ENCODE results near the gene FAM221B. TPM values are rescaled to one million over a fixed set of nuclear protein-coding genes. Genes with fewer than 3 reads are reported as not detected.

The FAM221B gene
- total RNA-seq, 1 donor from 2014 or later: not detected

DNA sequence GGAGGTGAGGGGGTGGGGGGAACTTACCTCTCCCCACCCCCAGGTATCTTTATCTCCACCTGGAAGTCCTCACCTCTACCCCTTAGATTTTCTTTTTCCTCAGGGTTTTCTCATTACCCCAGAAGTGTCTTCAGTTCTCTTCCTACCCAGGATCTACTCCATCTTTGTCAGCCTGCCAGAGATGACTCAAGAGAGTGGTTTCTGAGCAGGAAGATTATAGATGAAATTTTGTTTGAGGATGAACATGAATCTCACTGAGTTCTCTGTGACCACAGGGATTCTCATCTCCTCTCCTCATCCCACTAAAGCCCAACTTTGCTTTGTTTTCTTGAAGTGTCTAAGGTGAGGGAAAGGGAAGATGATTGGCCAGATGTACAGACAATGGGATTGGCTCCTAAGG lies 8.5 kb downstream of the FAM221B start:
- DNase-seq (ENCODE audit: low spot score): no peak

DNA sequence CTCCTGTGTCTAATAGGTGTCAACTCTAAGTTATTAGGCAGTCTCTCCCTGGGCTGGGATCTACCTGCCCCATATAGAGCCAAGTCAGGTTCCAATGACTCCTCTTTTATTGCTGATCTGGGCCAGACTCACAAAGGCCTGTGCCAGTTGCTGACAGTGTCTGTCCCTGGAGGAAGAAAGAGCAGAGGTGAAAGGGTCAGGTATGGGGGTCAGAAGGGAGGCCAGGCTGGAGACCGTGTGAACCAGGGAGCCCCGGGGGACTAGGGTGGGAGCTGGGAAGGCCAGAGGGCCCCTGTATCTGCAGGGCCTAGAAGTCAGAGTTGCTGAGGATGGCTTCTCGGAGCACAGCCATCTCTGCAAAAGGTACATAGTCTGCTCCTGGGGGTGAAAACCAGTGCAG lies 10.2 kb downstream of the FAM221B start:
- DNase-seq (ENCODE audit: low spot score): peak; percentile 51

DNA sequence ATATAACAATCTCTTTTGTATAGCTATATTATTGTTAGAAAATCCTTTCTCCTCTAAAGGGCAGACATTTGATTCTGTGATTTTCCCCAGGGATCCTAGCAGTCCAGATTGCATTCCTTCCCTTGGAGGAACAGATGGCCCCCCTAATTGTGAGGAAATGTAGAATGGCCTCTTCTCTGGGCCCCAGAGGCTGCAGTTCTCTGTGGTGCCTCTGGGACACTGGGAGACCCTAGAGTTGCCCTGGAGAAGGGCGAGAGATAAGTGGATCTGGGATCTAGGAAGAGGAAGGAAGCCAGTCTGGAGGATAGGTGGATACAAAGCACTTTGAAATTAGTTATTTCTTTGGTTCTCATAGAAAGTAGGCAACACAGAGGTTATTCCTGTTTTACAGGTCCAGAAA lies 11.8 kb downstream of the FAM221B start:
- no peak for DNase-seq (ENCODE audit: low spot score)

DNA sequence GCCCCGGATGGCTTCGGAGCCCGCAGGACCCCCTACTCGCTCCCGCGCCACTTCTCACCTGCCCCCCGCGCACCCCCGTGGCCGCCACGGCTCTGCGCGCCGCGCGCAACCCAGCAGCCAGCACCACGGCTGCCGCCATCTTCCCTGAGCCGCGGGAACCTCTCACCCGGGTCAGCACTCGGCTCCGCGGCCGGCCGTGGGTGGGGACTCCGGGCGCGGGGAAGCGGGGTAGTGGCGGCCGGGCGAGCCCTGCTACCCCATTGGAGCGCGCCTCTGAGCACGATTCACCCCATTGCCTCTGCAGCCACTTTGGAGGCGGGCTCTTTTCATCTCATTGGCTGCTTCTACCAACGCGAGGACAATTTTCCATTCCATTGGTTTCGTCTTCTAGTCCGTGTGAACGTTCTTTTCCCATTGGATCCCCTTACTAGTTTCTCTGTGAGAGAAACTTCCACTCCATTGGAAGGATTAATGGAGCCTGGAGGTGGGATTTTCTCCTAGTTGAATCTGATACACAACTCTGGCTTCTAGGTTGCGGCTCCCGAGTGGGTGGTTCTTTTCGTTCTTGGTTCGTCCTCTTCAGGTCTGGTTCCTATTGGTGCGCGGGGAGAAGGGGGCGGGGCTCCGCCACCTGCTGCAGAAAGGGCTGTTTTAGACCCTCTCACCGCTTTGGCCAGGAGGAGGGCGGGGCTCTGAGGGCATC lies 13.5 kb downstream of the FAM221B start, which contains the start of gene HINT2:
TSS of gene HINT2 (minus strand) at position 202 of the 703 bp plus-strand sequence. CDS start at position 139, 63 bp downstream.
- peak; percentile 97 for DNase-seq (ENCODE audit: low spot score)

DNA sequence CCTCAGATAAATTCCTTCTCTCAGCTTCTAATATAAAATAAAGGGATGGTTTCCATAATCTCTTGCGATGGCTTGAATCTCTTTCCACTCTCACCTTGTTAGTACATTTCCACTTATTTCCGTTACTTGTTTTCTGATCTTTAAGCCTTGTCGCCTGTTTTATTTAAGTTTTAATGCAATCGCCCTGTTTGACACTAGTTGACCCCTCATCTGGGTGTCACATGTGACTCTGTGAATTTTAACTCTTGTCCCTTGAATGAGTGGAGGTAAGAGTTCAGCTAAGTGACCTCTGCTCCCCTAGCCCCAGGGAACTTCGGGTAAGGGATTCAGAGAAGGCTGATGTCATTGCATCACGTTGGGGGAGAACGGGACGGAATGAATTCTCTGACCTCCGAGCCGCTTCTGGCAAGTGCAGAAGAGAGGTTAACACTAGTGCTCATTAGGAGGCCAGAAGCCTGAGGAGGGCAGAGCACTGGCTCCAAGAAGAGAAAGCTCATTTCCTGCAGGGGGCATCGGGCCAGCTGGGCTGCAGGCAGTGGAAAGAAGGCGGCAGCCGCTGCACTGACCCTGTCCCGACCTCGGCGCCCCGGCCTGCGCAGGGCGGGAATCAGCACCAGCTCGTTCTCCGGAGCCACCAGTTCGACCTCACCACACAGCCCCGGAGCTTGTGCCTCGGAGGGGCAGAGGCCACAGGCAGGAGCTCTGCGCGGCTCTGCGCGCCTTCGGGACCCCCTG lies 14.3 kb downstream of the FAM221B start:
- no peak for DNase-seq (ENCODE audit: low spot score)

DNA sequence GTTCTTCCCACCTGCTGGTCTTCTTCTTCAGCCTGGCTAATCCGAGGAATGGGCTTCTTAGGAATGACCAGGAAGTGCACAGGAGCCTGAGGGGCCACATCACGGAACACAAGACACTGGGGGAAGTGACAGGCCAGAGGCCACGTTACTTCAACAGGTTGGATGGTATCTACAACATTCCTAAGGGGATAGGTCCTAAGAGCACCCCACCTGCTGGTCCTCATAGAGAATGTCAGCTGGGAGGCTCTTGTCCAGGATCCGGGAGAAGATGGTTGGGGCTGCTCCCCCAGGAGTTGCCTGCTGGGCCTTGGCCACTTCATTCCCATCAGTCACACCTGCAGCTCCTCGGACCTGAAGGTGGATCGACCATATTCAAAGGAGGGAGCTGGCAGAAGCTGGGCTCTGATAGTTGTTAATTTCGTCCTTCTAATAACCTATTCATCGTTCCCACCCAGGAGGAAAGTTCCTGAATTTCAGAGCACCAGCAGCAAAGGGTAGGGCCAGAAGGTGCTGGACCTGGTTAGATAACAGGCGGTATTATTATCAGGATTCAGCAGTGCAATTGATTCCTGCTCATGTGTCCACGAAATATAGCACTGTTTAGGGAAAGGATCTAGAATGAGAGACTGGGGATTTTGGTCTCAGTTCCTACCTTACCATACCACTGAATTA lies 15.0 kb downstream of the FAM221B start:
- peak; percentile 62 for DNase-seq (ENCODE audit: low spot score)

DNA sequence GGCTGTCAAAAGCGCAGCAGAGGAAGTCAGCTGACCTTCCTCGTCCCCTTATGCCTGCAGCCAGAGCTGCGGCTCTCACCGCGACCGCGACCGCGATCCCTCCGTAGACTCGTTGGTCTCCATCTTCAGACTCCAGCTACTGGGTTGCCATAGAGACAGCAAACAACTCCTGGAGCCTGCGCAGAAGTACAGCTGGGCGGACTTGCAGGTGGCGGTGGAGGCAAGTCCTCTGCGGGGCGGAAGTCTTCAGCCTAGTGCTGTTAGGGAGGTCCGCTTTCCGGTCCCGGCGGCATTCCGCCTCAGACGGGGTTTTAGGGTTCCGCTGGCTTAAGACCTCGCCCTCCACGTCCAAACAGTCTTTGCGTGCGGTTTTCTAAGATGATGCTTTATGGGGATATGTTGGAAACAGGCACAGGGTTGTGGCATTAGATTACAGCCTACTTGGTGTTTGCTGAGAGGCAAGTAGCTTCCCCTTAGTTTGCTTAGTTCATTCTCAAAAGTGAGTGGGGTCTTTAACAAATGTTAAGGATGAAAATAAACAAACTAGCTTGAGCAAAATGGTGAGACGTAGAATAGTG lies 16.4 kb downstream of the FAM221B start, which contains the start of gene SPAG8:
TSS of gene SPAG8 (minus strand) at position 238 of the 578 bp plus-strand sequence. CDS start at position 123, 115 bp downstream.
- peak; percentile 96 for DNase-seq (ENCODE audit: low spot score)

DNA sequence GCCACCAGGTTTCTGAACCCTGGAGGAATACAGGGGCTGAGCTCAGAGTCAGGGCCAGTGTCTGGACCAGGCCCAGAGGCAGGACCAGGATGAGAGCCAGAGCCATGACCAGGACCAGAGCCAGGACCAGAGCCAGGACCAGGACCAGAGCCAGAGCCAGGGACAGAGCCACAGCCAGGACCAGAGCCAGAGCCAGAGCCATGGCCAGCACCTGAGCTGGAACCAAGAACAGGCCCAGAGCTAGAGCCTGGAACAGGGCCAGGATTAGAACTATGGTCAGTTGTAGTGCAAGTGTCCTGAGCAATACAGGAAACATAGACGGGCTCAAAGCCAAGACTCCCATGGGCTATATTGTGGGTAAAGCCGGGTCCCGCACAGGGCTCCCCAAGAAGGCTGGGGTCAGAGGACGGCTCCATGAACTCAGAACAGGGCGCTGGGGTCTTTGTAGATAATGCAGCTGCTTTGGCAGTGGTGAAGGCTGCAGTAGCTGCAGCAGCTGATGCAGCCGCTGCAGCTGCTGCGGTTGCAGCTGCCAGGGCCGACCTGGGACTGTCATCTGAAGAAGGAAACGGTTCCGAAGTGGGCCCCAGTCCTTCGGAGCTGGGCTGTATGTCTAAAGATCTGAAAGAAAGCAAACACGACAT lies 17.0 kb downstream of the FAM221B start:
- no peak for DNase-seq (ENCODE audit: low spot score)

DNA sequence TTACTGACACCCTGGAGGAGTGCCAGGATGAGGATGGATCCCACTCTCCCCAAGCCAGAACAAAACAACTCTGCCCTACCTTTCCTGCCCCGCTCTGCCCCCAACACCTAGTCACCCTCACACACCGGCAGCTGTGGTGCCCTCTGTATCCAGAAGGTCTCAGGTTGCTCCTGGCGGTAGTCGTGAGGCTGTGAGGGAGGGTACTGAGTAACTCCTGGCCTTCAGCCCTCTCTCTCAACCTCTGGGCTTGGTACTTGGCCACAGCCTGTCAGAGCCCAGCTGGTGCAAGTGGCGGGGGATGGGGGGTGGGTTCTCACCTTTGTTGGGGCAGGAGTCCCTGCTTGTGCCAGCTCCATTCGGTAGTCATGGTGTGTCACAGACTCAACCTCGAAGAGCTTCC lies 18.4 kb downstream of the FAM221B start:
- peak; percentile 60 for DNase-seq (ENCODE audit: low spot score)

DNA sequence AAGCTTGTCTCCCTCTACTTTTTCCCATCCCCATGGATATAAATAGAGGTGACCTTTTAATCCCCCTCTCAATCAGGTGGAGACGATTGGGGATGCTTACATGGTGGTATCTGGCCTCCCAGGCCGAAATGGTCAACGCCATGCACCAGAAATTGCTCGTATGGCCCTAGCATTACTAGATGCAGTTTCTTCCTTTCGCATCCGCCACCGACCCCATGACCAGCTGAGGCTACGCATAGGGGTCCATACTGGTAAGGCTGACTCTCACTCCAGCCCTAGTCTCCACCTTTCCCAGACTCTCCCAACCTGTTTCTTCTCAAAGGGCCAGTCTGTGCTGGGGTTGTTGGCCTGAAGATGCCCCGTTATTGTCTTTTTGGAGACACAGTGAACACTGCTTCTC lies 20.1 kb downstream of the FAM221B start:
- DNase-seq (ENCODE audit: low spot score): peak; percentile 78

DNA sequence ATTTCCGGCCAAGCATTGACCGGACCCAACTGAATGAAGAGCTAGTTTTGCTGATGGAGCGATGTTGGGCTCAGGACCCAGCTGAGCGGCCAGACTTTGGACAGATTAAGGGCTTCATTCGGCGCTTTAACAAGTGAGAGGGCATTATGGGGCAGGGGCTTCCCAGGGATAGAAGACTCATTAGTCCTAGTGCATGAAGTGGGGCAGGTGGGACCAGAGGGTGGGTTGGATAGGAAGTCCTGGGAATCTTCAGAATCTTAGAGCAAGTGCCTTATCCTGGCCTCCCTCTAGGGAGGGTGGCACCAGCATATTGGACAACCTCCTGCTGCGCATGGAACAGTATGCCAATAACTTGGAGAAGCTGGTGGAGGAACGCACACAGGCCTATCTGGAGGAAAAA lies 22.4 kb downstream of the FAM221B start:
- no peak for DNase-seq (ENCODE audit: low spot score)

DNA sequence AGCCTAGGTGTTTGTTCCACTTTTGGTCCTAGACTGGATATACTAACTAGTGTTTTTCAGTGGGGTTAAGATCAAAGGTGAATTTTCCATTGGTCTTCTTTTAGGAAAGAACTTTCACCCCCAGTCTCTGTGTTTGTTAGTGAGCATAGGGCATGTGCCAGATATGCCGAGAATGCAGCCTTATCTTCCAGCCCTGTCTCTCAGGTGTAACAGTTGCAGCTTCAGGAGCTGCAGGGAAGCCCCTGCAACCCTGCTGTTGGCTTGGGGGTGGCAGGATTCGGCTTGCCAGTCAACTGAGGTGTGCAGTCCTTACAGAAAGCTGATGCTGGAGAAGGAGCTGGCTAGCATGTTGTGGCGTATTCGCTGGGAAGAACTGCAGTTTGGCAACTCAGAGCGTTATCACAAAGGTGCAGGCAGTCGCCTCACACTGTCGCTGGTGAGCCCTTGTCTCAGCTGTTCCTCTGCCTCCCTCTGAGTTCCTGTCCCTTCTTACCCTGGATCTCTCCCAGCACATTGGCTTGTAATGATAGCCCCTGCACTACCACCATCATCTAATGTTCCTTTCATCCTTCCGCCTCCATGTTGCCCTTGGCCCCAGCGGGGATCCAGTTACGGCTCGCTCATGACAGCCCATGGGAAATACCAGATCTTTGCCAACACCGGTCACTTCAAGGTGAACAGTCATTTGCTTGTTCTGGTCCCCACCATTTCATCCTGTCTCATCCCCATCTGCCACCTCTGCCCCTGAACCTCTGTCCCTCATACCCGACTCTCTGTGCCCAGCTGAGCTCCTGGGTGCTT lies 27.0 kb downstream of the FAM221B start:
- DNase-seq (ENCODE audit: low spot score): no peak

DNA sequence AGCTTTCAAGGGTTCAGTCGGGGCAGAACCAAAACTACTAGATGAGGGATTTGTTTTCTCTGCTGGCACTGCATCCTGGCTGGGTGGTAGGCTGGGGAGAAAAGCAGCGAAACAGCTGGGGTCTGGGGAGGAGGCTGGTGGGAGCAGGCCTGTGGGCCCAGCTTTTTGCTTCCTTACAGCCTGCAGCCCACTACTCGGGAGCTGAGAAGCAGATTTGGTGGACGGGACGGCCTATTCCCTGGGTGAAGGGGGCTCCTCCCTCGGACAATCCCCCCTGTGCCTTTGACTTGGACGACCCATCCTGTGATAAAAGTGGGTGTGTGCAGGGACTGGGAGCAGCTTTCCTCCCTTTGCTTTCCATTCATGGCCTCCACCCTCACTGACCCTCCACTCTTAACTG lies 28.0 kb downstream of the FAM221B start:
- no peak for DNase-seq (ENCODE audit: low spot score)

DNA sequence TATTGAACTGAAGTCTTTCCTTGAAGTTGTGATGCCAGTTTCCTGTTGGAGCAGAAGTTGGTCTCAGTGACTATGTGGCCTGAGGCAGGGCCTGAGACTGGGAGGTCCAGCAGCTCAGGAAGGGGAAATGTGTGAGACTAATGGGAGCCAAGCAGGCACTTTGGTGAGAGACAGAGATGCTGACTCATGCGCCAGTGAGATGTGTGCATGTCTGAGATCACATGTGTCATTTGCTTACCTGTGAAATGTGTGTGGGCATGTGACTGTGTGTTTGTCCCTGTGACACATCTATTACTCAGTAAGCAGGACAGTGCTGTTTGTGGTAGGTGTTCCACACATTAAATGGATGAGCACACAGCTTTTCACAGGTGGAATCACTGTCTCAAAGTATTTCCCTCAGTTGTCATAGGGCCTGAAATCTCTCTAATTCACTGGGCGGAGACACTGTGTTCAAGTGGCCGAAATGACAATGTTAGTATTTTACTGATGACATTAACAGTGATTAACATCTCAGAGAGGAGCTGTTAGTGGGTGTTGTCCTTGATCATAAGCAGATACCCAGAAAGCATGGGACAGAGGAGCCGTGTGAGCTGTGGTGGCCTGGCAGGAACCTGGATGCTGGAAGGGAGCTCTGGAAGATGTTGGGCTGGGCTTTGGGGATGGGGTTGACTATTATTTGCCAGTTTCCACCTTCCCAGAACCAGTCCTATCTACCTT lies 29.7 kb downstream of the FAM221B start:
- DNase-seq (ENCODE audit: low spot score): no peak

DNA sequence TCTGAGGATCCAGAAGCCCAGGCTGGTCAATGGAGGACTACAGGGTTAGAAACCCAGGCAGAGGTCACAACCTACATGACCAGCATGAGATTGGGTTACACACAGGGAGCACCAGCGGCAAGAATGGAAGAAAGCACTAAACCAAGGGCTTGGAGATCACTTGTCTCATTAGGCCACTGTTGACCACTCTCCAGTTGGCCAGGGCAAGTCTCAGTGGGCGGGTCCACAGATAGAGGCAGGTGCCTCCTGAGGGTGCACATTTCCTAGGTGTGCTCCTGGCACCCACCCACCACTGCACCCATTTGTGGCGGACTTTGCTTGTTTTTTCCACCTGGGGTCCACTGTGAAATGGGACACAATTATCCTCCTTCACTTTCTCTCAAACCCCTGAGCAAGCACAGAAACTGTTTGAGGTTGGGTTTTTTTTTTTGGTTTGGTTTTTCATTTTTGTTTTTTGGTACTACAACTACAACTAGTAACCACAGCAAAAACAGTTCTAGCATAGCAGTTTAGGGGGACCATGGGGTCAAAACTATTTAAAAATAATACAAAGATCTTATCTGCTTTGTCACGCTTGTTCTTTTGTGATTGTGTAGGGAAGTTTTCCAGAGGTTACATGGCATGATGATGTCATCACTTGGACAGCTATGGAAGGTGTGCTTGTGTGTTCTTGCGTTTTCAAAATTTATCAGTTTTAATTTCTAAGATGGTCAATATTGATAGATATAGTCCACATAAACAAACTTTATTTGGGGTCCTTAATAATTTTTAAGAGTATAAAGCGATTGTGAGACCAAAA lies 31.0 kb downstream of the FAM221B start:
- no peak for DNase-seq (ENCODE audit: low spot score)

DNA sequence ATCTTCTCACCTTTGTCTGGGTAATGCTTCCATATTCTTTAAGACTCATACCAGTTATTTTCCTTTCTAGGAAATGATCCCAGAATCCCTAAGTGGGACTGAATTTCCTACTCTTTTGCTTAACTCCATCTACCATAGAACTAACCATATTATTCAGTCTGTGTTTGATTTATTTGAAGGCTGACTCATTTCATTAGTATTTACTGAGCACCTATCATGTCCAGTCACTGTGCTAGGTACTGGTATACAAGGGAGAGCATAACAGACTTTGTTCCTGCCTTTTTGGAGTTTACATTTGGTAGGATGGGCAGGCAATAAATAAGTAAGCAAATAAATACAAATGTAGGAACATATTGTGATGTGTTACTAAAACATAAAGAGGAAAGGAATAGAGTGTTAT lies 32.8 kb downstream of the FAM221B start:
- DNase-seq (ENCODE audit: low spot score): no peak

DNA sequence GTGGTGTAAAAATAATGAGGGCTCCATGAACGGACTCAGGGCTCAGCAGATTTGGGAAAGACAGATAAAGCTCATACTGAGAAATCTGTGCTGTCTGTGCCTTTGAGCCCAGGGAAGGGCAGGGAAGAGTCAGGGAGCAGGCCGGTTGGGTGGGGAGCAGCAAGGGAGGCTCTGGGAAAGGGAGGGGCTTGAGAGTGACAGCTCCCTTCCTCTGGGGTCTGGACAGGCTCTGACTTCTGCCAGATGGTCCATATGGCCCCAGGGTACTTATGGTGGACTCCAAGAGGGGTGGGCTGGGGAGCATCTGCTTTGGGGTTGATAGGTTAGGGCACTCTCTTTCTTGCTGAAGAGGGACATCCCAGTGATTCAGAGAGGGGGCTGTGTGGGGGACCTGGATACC lies 35.1 kb downstream of the FAM221B start:
- DNase-seq (ENCODE audit: low spot score): no peak

DNA sequence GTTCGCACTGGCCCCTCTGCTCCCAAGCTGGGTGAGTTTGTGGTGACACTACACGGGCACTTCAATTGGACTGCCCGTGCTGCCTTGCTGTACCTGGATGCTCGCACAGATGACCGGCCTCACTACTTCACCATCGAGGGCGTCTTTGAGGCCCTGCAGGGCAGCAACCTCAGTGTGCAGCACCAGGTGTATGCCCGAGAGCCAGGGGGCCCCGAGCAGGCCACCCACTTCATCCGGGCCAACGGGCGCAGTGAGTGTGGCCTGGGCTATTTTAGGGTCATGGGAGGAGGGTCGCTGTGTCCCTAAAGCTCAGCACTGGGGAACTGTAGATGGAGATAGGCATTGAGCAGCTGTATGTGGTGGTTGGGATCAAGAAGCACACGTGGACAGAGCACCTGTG lies 35.7 kb downstream of the FAM221B start:
- no peak for DNase-seq (ENCODE audit: low spot score)
